HepG2 (cell line): ENCODE results near the gene AARS2.

Experiments
- EP300 ChIP-seq, 3 experiments: sonication (generic) in 1 of 3; formaldehyde crosslinking in 1 of 3; IDR thresholded peaks; 2 replicates each; pipeline versions ENCODE4 v1.5.1 to v1.6.1; 2011 to 2020; ENCODE audit warnings: low read depth in 2 of 3, low read length in 2 of 3, borderline replicate concordance in 1 of 3, improper control_type of control experiment in 1 of 3, mild to moderate bottlenecking in 1 of 3, missing genetic modification reagents in 1 of 3, moderate library complexity in 1 of 3
- TF ChIP-seq, protein P1 (sequence below): sonication (generic); formaldehyde crosslinking; IDR thresholded peaks from 2 replicates; pipeline ENCODE4 v1.5.0; 2020; ENCODE audit warnings: mild to moderate bottlenecking, missing genetic modification reagents, moderate library complexity

DNA sequence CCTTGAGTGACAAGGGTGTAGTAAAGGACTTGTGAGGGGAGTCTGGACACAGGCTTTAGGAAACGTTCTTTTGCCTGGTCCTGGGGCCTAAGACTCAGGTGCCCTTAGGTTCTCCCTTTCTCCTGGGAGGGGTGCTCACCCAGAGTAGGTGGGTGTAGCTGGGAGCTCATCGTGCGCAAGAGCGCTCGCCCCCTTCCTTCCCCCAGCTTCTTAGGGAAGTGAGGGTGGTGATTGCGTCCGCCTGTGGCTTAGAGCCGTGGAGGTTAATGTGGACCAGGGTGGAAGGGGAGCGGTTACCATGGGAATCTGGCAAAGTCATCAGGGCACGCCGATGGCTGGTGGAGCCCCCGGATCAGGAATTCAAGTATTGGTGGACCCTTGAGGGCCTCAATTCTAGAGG, 3.3 kb upstream of the AARS2 start:
- TF ChIP-seq, protein P1, sequence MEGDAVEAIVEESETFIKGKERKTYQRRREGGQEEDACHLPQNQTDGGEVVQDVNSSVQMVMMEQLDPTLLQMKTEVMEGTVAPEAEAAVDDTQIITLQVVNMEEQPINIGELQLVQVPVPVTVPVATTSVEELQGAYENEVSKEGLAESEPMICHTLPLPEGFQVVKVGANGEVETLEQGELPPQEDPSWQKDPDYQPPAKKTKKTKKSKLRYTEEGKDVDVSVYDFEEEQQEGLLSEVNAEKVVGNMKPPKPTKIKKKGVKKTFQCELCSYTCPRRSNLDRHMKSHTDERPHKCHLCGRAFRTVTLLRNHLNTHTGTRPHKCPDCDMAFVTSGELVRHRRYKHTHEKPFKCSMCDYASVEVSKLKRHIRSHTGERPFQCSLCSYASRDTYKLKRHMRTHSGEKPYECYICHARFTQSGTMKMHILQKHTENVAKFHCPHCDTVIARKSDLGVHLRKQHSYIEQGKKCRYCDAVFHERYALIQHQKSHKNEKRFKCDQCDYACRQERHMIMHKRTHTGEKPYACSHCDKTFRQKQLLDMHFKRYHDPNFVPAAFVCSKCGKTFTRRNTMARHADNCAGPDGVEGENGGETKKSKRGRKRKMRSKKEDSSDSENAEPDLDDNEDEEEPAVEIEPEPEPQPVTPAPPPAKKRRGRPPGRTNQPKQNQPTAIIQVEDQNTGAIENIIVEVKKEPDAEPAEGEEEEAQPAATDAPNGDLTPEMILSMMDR (CRISPR knock-in tag): no peak
- TF ChIP-seq EP300 (IDR thresholded peaks at IDR 0.05; ENCODE audit: low read depth in 2 of 2, low read length in 2 of 2): no peak
- no peak for TF ChIP-seq EP300 (CRISPR knock-in tag; IDR thresholded peaks at IDR 0.05; ENCODE audit: borderline replicate concordance)
